H54 (cell line): ENCODE results near the gene FHIT.

Experiments
- DNase-seq: peaks from one replicate; pipeline ENCODE4 v3.0.0; 2011; ENCODE audit warnings: low spot score, mixed read lengths; ENCODE audit not compliant: insufficient read length
- FAIRE-seq: peaks from 3 replicates; lab custom pipeline; 2011; peaks lifted over from hg19 to GRCh38; lab: Jason Lieb, UNC
- POLR2A ChIP-seq: IDR thresholded peaks from 2 replicates; pipeline ENCODE4 v1.6.1; 2011; ENCODE audit warnings: low read depth, mild to moderate bottlenecking, low read length

FHIT gene

GRCh38 chr3:60096403-60096802 lies 1154.8 kb downstream of the FHIT start:
- DNase-seq (no peak), FAIRE-seq (no peak)
- TF ChIP-seq POLR2A: no peak

- DNase-seq (no peak), FAIRE-seq (no peak)
- TF ChIP-seq POLR2A: no peak
Measured at GRCh38 chr3:60095930-60096329, 1155.3 kb downstream of the FHIT start.

GRCh38 chr3:60095516-60095915 lies 1155.7 kb downstream of the FHIT start:
- FAIRE-seq (no peak), DNase-seq (no peak)
- TF ChIP-seq POLR2A: no peak

GRCh38 chr3:60094392-60094947 lies 1156.8 kb downstream of the FHIT start:
- DNase-seq (no peak), FAIRE-seq (no peak)
- TF ChIP-seq POLR2A: no peak

GRCh38 chr3:60090548-60090947 lies 1160.7 kb downstream of the FHIT start:
- DNase-seq (no peak), FAIRE-seq (no peak)
- no peak for TF ChIP-seq POLR2A

GRCh38 chr3:60086811-60087210 lies 1164.4 kb downstream of the FHIT start:
- DNase-seq (peak; percentile 26), FAIRE-seq (no peak)
- TF ChIP-seq POLR2A: no peak

GRCh38 chr3:60085649-60086048 lies 1165.6 kb downstream of the FHIT start:
- no peak for DNase-seq
- TF ChIP-seq POLR2A: no peak
- no peak for FAIRE-seq

GRCh38 chr3:60081381-60082095 lies 1169.7 kb downstream of the FHIT start:
- FAIRE-seq (no peak), DNase-seq (no peak)
- TF ChIP-seq POLR2A: no peak

GRCh38 chr3:60080648-60081047 lies 1170.6 kb downstream of the FHIT start:
- no peak for DNase-seq
- TF ChIP-seq POLR2A: no peak
- no peak for FAIRE-seq

- no peak for DNase-seq
- FAIRE-seq: no peak
- no peak for TF ChIP-seq POLR2A
Measured at GRCh38 chr3:60079076-60079475, 1172.2 kb downstream of the FHIT start.

GRCh38 chr3:60076331-60076730 lies 1174.9 kb downstream of the FHIT start:
- no peak for DNase-seq
- FAIRE-seq: no peak
- TF ChIP-seq POLR2A: no peak

- FAIRE-seq: no peak
- no peak for DNase-seq
- TF ChIP-seq POLR2A: no peak
Measured at GRCh38 chr3:60073942-60074341, 1177.3 kb downstream of the FHIT start.

- no peak for FAIRE-seq
- TF ChIP-seq POLR2A: no peak
- no peak for DNase-seq
Measured at GRCh38 chr3:60073228-60073627, 1178.0 kb downstream of the FHIT start.

- DNase-seq: no peak
Measured at GRCh38 chr3:60070366-60070765, 1180.9 kb downstream of the FHIT start.

GRCh38 chr3:60065227-60065868 lies 1185.9 kb downstream of the FHIT start:
- no peak for DNase-seq
- FAIRE-seq: no peak
- TF ChIP-seq POLR2A: no peak

More at GRCh38 chr3:60070366-60070765, 1180.9 kb downstream of the FHIT start:
- no peak for TF ChIP-seq POLR2A
- FAIRE-seq: no peak
